Effector memory CD8-positive, alpha-beta T cell (primary cell): ENCODE measurements around the gene TMEM203.

Experiments used
- ATAC-seq: fragments of 150-1000 bp; cut with Tn5 transposase; replicated peaks from 2 replicates; pipeline ENCODE4 v1.10.0; 2021; ENCODE audit warnings: mild to moderate bottlenecking, moderate library complexity
- DNase-seq, 3 experiments: peaks; one replicate each; pipeline ENCODE4 v3.0.0; 2021
- H3K27ac Mint-ChIP-seq, 2 donors: one replicate each; pipeline ENCODE4 v1.8.0; 2022; ENCODE audit warnings: mild to moderate bottlenecking in 2 of 2, mixed read lengths in 2 of 2, moderate library complexity in 2 of 2
- H3K27me3 Mint-ChIP-seq, 2 donors: one replicate each; pipeline ENCODE4 v1.8.0; 2022; ENCODE audit warnings: mixed read lengths in 2 of 2
- H3K36me3 Mint-ChIP-seq: one replicate; pipeline ENCODE4 v1.8.0; 2022; ENCODE audit warnings: mild to moderate bottlenecking, moderate library complexity, mixed read lengths; ENCODE audit not compliant: insufficient read depth
- H3K4me1 Mint-ChIP-seq, 2 donors: one replicate each; pipeline ENCODE4 v1.8.0; 2022; ENCODE audit warnings: low read depth in 2 of 2, mixed read lengths in 2 of 2
- H3K4me3 Mint-ChIP-seq, 2 donors: one replicate each; pipeline ENCODE4 v1.8.0; 2022; ENCODE audit warnings: mild to moderate bottlenecking in 2 of 2, mixed read lengths in 2 of 2, moderate library complexity in 2 of 2
- H3K9me3 Mint-ChIP-seq, 2 donors: one replicate each; pipeline ENCODE4 v1.8.0; 2022; ENCODE audit warnings: mixed read lengths in 2 of 2

The TMEM203 gene

DNA sequence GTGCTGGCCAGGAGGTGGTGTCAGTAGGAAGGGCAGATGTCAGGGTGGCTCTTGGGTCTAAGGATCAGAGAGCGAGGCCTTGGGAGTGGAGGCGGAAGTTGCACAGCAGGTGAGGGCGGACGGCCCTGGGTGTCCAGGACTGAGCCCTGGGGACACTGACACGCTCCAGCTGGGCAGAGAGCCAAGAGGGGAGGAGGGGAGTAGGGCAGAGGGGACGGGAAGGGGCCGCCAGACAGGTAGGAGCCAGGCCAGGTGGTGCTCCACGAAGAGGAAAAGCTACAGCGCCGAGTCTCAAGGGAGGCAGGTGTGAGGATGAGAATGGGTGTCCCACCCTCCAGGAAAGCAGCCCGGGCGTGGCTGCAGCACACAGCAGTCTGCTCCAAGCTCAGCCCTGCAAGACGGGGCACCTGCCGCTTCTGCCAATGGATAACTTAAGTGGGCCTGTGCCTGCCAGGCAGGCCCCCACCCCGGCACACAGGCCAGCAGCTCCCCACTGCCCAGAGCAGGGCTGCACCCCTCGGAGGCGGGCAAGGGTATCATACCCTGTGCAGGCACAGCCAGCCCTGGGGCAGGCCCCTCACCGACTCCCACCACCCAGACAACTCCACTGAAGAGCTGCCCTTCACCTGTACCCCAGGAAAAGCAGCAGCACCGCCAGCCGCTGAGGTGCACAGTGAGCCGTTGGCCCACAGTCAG is 9.8 kb downstream of the TMEM203 start:
- Mint-ChIP-seq H3K4me1 (peaks cover 6% of the 10 kb centered on the region in 2 donors), H3K27ac (no peak overlapping the region), H3K27me3 (no peaks in the 10 kb centered on the region), H3K9me3 (no peaks in the 10 kb centered on the region), H3K4me3 (no peak overlapping the region), H3K36me3 (peaks cover 13% of the 10 kb centered on the region)
- no peak for ATAC-seq
- no peak for DNase-seq

DNA sequence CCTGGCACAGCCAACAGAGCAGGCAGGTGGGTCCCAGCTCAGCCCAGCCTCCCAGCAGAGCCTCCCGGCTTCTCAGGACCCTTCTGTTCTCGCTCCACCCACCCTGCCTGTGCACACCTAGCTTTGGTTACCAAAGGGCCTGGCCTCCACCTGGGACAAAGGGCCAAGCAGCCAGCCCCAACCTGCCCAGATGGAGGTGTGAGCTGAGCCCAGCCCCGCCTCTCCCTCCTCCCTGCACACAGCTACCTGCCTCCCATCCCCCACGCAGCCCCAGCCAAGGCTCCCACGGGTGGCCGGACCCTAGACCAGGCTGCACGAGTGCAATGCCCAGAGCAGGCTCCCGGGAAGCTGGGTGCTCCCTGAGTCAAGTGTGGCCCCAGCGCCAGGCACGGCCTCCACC is 10.5 kb downstream of the TMEM203 start:
- Mint-ChIP-seq H3K4me3 (no peak overlapping the region), H3K9me3 (no peaks in the 10 kb centered on the region), H3K27ac (no peak overlapping the region), H3K36me3 (peaks cover 16% of the 10 kb centered on the region), H3K4me1 (peaks cover 9% of the 10 kb centered on the region in 2 donors), H3K27me3 (no peaks in the 10 kb centered on the region)
- ATAC-seq, result no peak
- no peak for DNase-seq

DNA sequence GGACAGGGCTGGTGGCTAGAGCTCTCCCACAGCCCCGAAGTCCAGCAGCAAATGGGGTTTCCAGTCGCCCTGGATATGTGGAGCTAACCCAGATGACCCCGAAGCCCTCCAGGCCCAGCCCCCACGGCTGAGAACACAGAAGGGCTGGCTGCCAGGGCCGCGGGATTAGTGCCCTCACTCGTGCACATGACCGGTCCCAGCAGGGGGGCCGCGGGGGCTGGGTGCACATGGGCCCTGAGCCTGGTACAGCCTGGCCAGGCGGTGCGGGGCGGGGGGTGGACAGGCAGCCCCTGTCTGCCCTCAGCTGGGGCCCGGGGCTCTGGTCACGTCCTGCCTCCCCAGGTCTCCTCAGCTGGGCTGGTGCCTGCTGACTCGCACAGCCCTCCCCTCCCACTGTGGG is 11.1 kb downstream of the TMEM203 start:
- ATAC-seq, result no peak
- Mint-ChIP-seq H3K36me3 (peaks cover 16% of the 10 kb centered on the region), H3K27ac (no peak overlapping the region), H3K4me3 (no peak overlapping the region), H3K27me3 (no peaks in the 10 kb centered on the region), H3K9me3 (no peaks in the 10 kb centered on the region), H3K4me1 (peaks cover 11% of the 10 kb centered on the region in 2 donors)
- DNase-seq, result no peak

DNA sequence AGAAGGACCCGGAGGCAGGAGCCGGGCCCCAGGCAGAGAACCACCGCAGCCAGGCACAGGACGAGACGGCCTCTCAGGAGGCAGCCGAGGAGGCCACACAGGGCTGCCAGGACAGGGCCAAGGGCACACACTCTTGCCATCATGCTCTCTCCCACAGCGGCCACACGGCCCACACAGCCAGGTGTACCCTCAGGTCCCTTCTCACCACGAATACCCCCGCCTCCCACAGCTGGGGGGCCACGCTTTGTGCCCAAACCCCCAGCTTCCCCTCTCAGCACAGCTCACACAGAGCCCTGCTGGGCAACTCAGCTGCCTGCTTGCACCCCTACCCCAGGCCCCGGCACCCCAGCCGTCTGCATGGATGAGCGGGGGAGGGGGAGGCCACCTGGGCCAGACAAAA is 11.7 kb downstream of the TMEM203 start:
- H3K4me1 Mint-ChIP-seq, result peaks cover 16% of the 10 kb centered on the region in 2 donors
- no peaks in the 10 kb centered on the region for H3K9me3 Mint-ChIP-seq
- no peak for ATAC-seq
- H3K4me3 Mint-ChIP-seq, result no peak overlapping the region
- no peak overlapping the region for H3K27ac Mint-ChIP-seq
- H3K27me3 Mint-ChIP-seq, result no peaks in the 10 kb centered on the region
- H3K36me3 Mint-ChIP-seq, result peaks cover 18% of the 10 kb centered on the region
- no peak for DNase-seq

DNA sequence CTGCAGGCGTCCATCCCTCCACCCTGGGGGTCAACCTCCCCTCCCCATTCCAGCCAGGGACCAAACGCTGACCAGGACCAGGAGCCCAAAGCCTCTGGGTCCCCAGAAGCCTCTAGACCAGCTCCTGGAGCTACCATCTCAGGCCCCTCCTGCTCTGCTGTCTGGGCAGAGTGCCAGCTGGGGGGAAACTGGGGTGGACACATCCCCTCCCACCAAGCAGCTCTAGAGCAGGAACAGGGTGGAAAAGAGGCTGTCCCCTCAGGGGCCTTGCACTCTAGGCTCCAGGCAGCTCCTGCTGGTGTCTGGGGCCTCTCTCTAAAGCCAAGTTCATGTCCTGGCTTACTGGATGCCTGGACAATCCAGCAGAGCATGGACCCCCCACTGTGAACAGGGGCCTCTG is 12.6 kb downstream of the TMEM203 start:
- Mint-ChIP-seq H3K27me3 (no peaks in the 10 kb centered on the region), H3K9me3 (no peaks in the 10 kb centered on the region), H3K36me3 (peaks cover 25% of the 10 kb centered on the region), H3K4me1 (peaks cover 16 to 18% of the 10 kb centered on the region in 2 donors), H3K4me3 (no peak overlapping the region), H3K27ac (no peak overlapping the region)
- DNase-seq (no peak), ATAC-seq (no peak)

DNA sequence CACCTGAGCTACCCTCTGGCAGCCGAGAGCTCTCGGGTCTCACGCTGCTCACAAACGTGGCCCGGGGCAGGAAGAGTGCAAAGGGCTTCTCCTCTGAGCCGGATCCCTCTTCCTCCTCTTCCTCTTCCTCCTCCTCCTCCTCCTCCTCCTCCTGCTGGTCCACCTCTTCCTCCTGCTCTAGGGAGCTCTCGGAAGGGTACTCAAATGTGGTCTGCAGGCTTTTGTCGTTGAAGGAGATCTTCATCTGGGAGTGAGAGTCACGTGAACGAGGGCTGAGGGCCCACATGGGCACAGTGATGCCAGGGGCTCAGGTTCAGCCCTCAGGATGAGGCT is 13.0 kb downstream of the TMEM203 start:
- Mint-ChIP-seq H3K27ac (no peak overlapping the region), H3K4me3 (no peak overlapping the region), H3K36me3 (peaks cover 30% of the 10 kb centered on the region), H3K9me3 (no peaks in the 10 kb centered on the region), H3K4me1 (peaks cover 19 to 23% of the 10 kb centered on the region in 2 donors), H3K27me3 (no peaks in the 10 kb centered on the region)
- no peak for DNase-seq
- no peak for ATAC-seq

DNA sequence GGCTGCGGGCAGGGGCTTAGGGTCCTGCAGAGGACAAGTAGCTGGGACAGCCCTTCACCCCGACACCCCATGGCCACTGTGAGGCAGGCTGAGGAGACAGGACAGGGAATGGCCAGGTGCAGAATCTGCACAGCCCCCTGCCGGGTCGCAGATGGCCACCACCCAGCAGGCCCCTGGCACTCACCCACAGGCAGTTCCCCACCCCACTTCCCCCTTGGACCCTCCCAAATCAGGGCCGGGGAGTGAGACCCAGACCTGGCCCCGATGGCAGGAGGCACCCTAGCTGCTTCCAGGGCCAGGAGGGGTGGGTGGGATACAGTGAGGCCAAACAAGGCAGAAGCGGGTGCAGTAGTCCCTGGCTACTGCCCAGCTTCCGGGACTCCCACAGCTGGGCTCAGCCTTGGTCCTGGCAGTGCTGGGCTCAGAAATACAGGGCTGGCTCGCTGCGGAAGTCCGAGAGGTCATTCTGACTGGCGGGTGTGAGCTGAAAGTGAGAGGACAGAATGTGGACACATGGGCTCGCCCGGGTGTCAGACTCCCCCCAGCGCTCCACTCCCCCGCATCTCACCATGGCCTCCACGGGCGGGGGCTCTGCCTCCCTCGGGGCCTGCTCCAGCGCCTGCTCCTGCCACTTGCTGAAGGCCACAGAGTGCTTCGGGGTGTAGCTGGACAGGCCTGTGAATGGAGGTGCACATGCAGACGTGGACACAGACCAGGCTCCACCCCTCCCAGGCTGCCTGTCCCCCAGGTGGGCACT is 13.6 kb downstream of the TMEM203 start:
- no peak for ATAC-seq
- Mint-ChIP-seq H3K4me1 (peaks cover 23 to 25% of the 10 kb centered on the region in 2 donors), H3K9me3 (no peaks in the 10 kb centered on the region), H3K36me3 (peaks cover 34% of the 10 kb centered on the region), H3K27me3 (no peaks in the 10 kb centered on the region), H3K4me3 (no peak overlapping the region), H3K27ac (peak overlapping the region in 1 of 2 donors; percentile 95)
- no peak for DNase-seq

DNA sequence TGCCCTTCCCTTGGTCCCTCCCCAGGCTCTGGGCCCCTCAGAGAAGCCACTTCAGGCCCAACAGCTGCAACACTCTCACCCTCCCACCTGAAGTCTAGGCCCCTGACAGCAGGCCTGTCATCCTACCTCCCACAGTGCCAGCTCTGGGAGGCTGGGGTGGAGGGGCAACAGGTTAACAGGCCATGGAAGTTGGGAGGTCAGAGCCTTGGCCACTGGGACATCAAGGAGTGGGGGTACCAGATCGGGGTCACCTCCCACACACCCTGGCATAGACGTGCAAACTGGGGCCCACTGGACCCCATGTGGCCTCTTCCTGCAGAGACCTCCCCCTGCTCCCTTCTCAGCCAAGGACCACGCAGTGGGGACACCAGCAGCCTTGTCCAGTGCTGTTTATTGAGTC is 14.2 kb downstream of the TMEM203 start:
- peak overlapping the region in 1 of 2 donors; percentile 51 for H3K4me3 Mint-ChIP-seq
- no peaks in the 10 kb centered on the region for H3K9me3 Mint-ChIP-seq
- peak overlapping the region; percentile 86 to 95 for H3K27ac Mint-ChIP-seq
- DNase-seq, result no peak
- no peaks in the 10 kb centered on the region for H3K27me3 Mint-ChIP-seq
- H3K36me3 Mint-ChIP-seq, result peaks cover 34% of the 10 kb centered on the region
- no peak for ATAC-seq
- peaks cover 29% of the 10 kb centered on the region in 2 donors for H3K4me1 Mint-ChIP-seq

DNA sequence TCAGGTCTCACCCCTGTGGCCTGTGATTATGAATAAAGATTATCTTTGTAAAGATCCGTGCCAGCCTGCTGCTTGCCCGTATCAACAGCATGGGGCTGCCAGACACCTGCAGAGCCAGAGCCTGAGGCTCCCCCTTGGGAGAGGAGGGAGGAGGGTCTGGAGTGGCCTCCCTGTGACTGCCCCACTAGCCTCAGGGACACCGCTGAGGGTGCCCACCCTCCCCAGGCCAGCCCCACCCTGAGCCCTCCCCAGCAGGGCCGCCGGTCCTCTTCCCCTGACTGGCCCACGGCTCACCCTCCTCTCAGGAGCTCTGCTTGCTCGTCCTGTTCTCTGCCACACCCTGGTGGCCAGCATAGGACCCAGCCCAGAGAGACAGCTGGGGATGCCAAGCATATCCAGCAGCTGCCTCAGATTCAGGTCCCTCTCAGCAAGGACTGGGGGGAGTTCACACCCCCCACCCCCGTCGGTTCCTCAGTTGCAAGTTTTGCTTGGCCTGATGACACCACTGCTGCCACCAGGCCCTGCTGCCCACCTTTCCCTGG is 15.1 kb downstream of the TMEM203 start:
- Mint-ChIP-seq H3K27ac (peak overlapping the region; percentile 86 to 95), H3K27me3 (no peaks in the 10 kb centered on the region), H3K4me1 (peaks cover 29 to 31% of the 10 kb centered on the region in 2 donors), H3K9me3 (no peaks in the 10 kb centered on the region), H3K4me3 (peak overlapping the region; percentile 91 to 92), H3K36me3 (peaks cover 34% of the 10 kb centered on the region)
- DNase-seq (no peak), ATAC-seq (no peak)

DNA sequence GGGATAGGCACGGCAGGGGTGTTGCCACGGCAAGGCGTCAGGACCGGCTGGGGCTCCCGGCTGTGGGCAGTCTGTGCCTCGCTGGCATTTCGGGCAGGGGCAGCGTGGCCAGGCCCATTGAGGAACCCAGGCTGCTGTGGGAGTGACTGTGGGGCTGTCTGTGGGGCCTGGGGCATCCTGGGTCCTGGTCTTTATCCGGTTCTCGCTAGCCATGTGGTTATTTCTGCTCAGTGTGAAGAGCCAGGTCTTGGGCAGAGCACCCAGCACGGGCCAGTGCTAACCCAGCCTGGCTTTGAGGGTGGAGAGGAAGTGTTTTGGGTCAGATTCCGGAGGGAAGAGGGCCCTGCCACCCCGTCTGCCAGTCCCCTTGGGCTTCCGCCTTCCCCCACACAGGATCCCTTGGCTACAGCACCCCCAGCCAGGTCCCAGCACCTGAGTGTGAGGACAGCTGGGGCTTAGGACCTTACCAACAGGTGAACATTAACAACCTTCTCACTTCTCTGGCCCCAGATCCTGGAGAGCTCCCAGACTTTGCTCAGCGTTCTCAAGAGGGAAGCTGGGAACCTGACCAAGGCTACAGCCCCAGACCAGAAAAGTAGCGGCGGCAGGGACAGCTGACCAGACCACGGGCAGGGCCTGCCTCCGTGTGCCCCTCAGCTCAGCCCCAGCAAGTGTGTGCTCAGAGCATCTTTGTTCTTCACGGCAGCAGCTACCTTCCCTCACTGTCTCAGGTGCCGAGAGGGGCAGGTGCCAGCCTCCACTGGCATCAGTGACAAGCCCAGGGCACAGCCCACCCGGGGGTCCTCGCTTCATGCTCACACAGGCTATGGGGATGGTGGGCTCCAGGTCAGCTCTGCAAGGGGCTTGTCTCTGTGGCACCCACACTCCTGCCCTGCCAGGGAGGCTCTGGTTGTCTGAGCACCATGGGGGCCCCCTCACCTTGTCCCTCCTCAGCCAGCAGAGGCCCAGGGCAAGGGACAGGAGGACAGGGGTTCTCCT is 15.9 kb downstream of the TMEM203 start:
- no peaks in the 10 kb centered on the region for H3K27me3 Mint-ChIP-seq
- H3K27ac Mint-ChIP-seq, result peak overlapping the region; percentile 82 to 95
- H3K9me3 Mint-ChIP-seq, result no peaks in the 10 kb centered on the region
- H3K4me1 Mint-ChIP-seq, result peaks cover 30 to 33% of the 10 kb centered on the region in 2 donors
- H3K4me3 Mint-ChIP-seq, result peak overlapping the region; percentile 91 to 92
- no peak for DNase-seq
- H3K36me3 Mint-ChIP-seq, result peaks cover 37% of the 10 kb centered on the region
- no peak for ATAC-seq

DNA sequence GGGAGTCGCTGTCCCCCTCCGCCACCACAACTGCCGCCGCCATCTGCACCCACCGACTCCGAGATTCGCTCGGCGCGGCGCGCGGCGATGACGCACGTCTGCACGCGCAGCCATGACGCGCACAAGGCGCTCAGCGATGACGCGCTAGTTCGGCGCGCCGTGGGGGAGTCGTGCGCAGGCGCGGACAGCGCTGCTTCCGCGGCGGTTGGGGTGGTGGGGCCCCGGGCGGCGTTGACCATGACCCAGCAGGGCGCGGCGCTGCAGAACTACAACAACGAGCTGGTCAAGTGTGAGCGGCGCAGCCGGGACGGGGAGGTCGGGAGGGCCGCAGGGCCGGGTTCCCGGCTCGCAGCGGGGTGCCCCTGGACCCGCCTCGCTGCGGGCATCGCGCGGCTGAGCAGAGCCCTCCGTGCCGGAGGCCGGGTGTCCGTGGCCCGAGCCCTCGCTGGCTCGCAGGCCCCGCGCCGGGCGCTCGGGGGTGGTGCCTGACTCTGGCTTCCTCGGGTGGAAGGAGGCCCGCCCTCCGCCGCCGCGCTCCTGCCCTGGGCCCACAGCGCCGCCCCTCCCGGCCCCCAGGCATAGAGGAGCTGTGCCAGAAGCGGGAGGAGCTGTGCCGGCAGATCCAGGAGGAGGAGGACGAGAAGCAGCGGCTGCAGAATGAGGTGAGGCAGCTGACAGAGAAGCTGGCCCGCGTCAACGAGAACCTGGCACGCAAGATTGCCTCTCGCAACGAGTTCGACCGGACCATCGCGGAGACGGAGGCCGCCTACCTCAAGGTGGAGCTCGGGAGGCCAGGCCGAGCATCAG is 16.8 kb downstream of the TMEM203 start, which contains the start of the genes ANAPC2 and SSNA1:
Gene ANAPC2 (minus strand): TSS at position 71 of the 807 bp plus-strand sequence. CDS start 28 bp downstream, at position 43.
Gene SSNA1 (plus strand): TSS at position 187 of the 807 bp plus-strand sequence. CDS start 51 bp downstream, at position 238.
- DNase-seq, result peak; percentile 92 to 96 (median 96)
- ATAC-seq, result peak; percentile 79
- Mint-ChIP-seq H3K4me3 (peak within 1 kb of the TSS; percentile 91 to 92), H3K27ac (peak within 1 kb of the TSS; percentile 82 to 95), H3K4me1 (peaks cover 36 to 40% of the 10 kb centered on the region in 2 donors), H3K27me3 (no peaks in the 10 kb centered on the region), H3K9me3 (no peaks in the 10 kb centered on the region), H3K36me3 (peaks cover 46% of the 10 kb centered on the region)

DNA sequence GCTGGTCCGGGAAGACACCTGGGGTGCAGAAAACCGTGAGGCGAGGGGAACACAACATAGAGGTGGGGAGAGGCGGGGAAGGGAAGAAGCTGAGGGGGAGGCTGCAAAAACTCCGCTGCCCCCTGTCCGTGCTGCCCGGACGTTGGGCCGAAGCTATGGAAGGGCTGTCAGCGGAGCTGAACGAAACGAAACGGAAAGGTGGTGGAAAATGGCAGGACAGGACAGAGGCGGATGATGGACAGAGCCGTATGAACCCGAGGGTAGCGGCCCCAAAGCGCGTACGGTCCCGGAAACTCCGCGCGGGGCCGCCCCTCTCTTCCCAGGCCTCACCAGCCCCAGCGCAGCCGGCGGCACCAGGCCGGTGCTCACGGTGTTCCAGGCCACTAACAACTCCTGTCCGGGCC is 17.4 kb downstream of the TMEM203 start:
- Mint-ChIP-seq H3K4me3 (peak overlapping the region; percentile 91 to 92), H3K27ac (peak overlapping the region; percentile 82 to 95), H3K36me3 (peaks cover 50% of the 10 kb centered on the region), H3K27me3 (no peaks in the 10 kb centered on the region), H3K4me1 (peaks cover 36 to 40% of the 10 kb centered on the region in 2 donors), H3K9me3 (no peaks in the 10 kb centered on the region)
- ATAC-seq (peak; percentile 26), DNase-seq (no peak)
